HG03108 (cell line): ENCODE results near the gene ATP8A1.

Experiments used
- ATAC-seq: cut with Tn5 transposase; IDR thresholded peaks from one replicate; pipeline ENCODE4 v1.9.1; 2021; ENCODE audit warnings: moderate library complexity; ENCODE audit not compliant: unreplicated experiment

Gene ATP8A1

DNA sequence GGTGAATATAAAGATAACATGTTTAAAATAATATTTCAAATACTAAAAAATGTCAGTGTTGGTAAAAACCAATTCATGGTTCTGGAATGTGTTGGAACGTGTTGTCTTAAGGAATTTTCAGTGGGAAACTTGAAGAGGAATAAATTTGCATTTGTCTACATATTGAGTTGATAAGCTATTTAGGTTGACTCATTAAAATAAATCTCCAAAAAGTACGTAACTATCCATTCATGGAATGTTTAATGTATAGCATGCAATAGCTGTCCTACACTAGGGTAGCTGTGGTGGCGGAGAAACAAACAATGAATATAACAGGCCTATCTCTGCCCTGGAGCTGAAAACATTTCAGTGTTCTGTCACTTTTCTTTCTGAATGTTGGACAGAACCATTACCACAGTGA, 239.4 kb downstream of the ATP8A1 start:
- no peak for ATAC-seq

DNA sequence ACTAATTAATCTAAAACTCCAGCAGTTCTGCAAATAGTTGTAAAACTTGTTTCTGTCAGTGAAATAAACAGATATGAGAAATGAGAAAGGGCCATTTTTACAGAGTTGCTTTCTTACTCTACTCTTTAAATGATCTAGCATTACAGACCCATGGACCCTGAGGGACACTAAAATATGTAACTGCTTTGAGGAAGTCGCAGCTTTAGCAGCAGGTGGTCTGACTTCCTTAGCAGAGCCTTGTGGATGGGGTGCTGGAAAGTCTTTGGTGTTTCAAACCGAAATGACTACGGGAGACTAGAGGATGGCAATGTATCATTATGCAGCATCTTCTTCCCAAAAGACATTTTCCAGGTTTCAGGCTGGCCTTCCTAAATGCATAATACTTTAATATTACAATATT, 240.9 kb downstream of the ATP8A1 start:
- no peak for ATAC-seq

DNA sequence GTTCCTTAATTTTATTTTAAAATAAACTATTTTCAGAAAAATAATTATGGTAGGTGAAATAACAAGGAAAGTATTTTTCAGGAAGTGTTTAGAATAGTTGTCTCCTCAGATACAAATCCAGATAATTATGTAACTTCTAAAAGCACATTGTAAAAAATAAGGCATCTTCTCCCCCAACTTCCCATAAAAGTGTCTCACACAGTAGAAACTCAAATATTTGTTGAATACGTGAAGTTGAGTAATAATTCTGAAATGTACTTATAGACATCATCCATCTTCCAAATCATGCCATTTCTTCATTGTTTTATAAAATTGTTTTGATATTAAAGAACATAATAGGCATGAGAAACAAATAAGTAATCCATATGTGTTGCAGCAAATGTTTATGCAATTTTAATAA, 241.6 kb downstream of the ATP8A1 start:
- ATAC-seq: no peak

- no peak for ATAC-seq
Measured at GRCh38 chr4:42412251-42412650, 244.7 kb downstream of the ATP8A1 start.

- ATAC-seq: no peak
Measured at GRCh38 chr4:42411803-42412202, 245.1 kb downstream of the ATP8A1 start.

- no peak for ATAC-seq
Measured at GRCh38 chr4:42410446-42410845, 246.5 kb downstream of the ATP8A1 start.

DNA sequence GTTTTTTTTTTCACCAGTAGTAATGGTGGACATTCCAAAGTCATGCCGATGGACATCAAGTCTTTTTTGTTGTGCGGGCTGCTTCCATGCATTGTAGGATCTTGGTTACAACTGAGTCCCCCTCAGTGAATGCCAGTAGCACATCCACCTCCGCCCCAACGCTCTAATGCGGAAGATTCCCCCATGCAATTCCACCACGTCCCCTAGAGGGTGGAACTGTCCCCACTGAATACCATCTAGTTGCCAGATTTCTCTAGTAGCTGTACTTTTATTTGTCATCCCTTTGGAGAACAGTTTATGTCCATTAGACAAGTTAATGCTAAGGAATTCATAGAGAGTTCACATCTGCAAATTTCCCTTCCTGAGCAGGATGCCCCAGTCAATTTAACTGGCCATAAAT, 252.9 kb downstream of the ATP8A1 start:
- ATAC-seq: no peak

GRCh38 chr4:42401171-42401570, 255.7 kb downstream of the ATP8A1 start:
- no peak for ATAC-seq

DNA sequence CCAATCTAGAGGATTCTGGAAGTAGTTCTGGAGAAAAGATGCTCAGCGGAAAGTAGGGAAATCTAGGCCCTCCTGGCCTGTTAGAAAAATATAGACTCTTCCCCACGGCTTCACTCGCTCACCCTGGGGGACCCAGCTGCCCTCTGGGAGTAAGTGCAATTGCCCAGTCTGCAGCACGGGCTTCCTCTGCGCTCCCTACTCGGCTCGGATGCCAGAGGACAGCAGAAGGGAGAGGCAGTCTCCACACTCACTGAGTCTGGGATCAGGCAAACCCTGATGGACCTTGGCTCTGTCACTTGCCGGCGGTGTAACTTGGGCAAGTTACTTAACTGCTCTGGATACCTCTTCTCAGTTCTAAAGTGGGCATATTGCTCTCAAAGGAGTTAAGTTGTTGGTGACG, 257.5 kb downstream of the ATP8A1 start:
- no peak for ATAC-seq

GRCh38 chr4:42398871-42399331, 258.0 kb downstream of the ATP8A1 start:
- no peak for ATAC-seq

DNA sequence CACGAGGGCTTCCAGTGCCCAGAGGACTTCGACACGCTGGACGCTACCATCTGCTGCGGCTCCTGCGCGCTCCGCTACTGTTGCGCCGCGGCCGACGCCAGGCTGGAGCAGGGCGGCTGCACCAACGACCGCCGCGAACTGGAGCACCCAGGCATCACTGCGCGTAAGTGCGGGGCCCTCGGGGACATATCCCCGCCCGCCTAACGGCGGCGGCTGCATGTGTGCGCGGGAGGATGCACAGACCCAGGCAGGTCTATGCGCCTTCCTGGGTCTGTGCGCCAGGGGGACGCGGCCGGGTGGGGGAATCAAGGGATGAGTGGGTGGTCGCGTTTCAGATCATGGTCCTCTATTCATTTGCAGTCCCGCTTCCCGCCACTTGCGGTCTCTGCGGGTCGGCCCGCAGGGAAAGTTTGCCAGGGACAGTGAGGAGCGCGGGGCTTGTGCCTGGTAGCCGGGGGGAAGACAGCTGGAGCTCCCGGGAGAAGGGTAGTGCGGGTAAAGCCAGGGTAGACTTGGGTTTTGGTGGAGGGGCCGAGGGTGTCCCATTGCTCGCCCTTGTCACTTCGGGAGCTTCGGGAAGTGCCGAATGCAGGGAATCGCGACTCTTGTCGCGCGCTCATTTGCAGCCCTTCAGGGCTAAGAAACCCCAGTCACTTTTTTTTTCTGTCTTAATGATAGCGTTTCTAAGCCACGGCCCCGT, 258.6 kb downstream of the ATP8A1 start:
- ATAC-seq: no peak

- ATAC-seq: no peak
Measured at GRCh38 chr4:42397635-42398170, 259.2 kb downstream of the ATP8A1 start.

DNA sequence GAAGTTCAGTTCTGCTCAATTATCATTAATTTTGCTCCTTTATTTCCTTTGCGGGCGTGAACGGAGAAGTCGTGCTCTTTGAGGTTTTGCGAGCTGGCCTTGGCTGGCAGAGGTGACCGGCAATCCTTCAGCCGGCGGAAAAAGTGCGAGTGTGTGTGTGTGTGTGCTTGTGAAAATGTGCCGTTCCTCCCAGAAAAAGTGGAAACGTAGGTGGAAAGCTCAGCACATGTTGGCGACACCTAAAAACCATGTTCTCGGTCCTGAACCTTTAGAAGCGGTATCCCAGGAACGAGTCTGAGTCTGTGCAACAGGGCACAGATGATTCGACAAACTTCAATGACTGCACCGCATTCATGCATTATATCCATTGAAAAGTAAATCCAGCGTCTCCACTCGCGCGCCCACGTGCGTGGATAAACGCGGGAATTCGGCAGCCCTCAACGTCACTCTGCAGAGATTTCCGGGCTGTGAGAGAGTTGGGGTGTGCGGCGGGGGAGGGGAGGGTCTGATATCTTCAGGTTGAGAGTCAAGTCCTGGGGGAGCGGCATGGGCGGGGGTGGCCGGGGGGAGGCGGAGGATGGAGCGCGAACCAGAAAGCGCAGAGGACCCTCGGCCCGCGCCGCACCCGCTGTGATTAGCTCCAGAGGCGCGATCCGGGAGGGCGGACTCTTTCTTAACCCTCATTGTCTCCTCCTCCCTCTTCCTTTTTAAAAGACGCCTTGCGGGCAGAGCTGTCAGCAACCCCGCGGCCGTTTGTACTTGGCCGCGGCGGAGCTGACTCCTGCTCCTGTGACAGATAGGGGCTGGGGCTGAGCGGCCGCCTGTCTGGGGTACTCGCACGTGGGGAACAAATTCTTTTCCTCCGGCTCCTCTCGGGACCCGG, 259.9 kb downstream of the ATP8A1 start, which contains the start of gene SHISA3:
Gene SHISA3 (plus strand): TSS at position 737 of the 883 bp plus-strand sequence. CDS start 569 bp downstream, outside the sequence.
- no peak for ATAC-seq

DNA sequence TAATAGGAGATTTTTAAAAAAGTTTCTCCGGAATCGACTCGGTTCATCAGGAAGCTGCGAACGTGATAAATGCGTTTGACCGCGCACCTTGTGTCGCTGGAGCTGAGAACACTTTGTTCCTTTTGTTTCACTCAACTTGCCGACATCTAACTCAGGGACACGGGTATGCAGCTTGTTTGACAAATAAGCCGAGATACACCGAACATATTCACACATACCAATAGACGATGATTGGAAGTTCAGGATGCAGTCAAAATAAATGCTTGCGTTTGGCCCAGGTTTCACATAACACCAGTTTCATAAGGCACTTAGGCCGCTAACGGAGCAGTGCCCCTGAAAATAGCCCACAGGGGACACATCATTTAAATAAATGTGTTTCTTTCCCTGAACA, 260.5 kb downstream of the ATP8A1 start:
- ATAC-seq: no peak

DNA sequence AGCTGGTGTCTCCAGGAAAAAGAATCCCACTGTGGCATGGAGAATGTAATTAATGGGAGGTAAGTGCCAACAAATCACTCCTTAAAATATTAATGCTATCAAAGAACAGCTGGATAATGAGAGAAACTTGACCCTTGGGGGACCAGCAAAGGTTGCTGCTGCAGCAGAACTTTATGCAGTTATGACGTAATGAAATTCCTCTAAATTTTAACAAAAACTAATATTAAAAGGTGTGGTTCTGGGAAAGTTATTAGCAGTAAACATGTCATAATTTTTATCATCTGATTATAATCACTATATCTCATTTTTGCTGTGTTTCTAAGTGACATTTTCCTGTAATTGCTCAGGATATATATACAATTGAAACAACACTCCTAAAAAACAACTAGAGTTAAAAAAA, 261.3 kb downstream of the ATP8A1 start:
- no peak for ATAC-seq

DNA sequence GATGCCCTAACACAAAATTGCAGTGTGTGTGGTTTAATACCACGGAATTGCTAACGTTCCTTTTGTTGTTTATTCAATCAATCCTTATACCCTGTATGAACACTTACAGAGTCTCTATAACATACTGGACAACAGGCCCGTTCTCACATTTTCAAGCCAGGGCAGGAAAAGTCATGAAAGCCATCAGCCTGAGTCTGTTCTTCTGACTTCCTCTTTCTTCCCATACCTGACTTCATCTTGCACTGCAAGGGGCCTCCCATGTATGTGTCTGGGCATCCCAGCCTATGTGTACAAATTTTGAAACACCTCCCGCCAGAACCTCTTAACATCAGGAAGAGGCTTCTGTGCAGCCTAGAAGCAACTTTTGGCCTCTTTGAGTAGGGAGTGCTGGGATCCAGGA, 264.5 kb downstream of the ATP8A1 start:
- no peak for ATAC-seq

GRCh38 chr4:42391981-42392380, 264.9 kb downstream of the ATP8A1 start:
- no peak for ATAC-seq

DNA sequence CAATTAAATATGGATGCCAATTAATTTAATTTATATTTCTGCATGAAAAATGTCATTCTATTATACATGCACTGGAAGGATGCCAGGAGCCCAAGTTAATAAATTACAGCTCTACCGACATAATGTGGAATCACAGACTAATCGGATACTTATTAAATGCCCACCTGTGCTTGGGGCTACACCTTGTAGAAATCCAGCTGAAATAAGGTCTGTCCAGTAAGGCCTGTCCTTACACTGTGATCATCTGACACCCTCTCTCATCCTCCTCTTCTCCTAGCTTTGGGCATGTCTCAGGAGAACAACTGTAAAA, 265.6 kb downstream of the ATP8A1 start:
- ATAC-seq: no peak

DNA sequence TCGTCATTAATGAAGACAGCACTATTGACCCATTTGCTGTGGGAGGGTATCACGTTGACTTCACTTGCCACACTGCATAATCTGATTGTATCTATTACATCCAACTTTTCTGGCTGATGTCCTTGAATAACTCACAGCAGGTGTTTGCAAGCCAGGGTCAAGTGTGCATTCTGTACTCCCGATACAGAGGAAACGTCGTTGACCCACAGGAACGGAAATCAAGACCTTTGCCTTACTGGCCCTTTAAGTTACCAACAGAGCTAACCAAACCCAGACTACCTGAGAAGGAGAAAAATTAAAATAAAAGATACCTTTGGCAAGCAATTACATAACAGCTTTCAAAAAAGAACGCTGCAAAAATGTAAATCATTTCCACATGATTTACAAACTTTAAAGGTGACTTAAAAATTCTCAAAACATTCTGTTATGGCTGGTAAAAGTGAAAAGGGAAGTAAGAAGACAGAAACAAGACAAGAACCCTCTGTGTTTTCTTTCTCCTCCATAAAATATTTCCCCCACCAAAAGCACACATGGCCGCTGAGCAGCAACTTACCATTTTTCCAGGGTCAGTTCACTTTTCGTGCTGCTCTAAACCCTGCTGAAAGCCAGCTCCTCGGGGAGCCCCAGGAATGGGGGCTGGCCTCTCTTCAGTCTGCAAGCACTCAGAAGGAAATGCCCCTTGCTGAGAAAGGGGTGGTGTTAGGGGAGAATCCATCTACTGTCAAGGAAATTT, 266.1 kb downstream of the ATP8A1 start:
- no peak for ATAC-seq

GRCh38 chr4:42385516-42385915, 271.4 kb downstream of the ATP8A1 start:
- no peak for ATAC-seq

DNA sequence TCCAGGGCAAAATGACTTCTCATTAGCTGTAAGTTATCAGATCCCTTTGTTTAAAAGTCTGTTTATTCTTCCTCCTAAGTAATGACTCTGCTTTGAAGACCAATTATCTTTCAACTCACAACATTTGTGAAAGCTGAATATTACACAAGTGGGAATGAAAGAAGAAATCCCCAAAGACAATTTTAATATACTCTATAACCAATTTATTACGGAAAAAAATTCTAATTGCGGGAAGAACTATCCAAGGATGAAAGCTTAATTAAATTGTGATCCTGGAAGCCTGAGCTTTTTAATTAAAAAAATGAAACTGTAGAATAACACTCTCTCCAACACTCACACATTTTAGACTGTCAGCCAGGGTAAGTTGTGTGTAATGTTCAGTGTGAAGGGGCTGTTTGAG, 275.2 kb downstream of the ATP8A1 start:
- no peak for ATAC-seq
